Camera-type eye (tissue), 1 donor: Measurements from ENCODE around the gene OSCP1. TPM values are rescaled to one million over a fixed set of nuclear protein-coding genes. Genes with fewer than 3 reads are reported as not detected.

Experiments used
- total RNA-seq: library from RNA; depleted of rRNA; stranded (reverse); fragments of >200 nt; gene quantifications from one replicate; pipeline ENCODE4 v1.2.3, GENCODE V29; 2014

OSCP1 gene
- total RNA-seq = 20.6 TPM

DNA sequence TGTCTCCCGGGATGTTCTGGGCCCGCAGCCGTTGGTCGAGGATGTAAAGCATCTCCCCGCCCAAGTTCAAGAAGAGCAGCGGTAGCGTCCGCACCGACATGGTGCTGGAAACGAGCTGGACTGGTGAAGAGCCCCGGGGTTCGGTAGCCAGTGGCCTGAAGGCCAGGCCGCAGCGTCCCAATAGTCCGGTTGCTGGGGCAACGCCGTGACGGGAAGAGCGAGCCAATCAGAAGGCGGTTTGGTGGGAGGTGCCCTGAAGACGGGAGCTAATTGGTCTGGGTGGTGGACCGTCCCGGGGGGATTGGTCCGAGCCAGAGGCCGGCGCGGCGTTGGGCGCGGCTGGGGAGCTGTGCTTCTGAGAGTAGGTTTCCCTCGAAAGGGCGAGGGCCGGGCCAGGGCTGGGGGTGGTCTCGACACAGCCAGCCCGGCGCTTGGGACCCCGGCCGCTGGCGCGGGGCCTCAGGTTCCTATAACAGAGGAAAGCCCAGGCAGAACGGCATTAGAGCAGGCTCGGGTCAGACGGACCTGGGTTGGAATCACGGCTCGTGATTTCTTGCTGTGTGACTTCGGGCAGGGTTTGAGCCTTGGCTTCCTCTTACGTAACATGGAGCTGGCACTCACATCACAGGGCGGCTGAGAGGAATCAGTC, at the start of gene OSCP1:
Gene OSCP1 (minus strand): TSS at position 182 of the 649 bp plus-strand sequence. CDS start 82 bp downstream, at position 100.

DNA sequence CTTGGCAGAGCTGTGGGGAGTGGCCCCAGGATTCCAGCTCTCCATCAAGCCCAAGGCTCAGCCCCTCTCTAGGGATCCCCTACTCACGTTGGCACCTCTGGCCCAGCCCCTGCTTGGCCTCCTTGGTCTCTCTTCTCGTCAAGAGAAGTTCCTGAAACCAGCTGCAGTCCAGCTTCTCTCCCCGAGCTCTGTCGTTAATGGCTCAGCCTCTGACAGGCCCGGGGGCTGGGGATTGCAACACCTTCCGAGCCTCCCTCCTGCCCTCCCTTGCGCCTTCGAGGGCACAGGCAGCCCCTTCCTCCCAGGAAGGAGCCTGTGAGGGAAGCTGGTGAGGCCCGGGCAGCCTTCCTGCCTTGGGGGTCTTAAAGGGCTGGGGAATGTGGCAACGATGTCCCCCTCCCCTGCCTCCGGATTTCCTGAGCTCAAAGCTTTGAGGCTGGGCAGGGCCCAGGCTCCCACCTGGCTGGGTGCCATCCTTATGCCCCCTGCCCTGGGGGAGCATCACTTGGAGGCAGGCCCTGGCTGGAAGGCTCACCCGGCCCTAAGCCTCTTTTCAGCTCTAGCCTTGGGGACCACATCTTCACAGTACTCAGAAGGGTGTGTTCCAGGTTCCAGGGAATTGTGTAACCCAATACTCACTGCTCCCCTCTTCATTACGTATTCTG, 32.6 kb upstream of the OSCP1 start, which contains the start of gene CSF3R:
Gene CSF3R (minus strand): TSS at position 190 of the 665 bp plus-strand sequence. CDS start 3,417 bp downstream, outside the sequence.

GRCh38 chr1:36463803-36464604, 13.8 kb upstream of the OSCP1 start, which contains the start of gene MRPS15:
Gene MRPS15 (minus strand): TSS chr1:36464384. CDS start chr1:36464275, 109 bp downstream.

DNA sequence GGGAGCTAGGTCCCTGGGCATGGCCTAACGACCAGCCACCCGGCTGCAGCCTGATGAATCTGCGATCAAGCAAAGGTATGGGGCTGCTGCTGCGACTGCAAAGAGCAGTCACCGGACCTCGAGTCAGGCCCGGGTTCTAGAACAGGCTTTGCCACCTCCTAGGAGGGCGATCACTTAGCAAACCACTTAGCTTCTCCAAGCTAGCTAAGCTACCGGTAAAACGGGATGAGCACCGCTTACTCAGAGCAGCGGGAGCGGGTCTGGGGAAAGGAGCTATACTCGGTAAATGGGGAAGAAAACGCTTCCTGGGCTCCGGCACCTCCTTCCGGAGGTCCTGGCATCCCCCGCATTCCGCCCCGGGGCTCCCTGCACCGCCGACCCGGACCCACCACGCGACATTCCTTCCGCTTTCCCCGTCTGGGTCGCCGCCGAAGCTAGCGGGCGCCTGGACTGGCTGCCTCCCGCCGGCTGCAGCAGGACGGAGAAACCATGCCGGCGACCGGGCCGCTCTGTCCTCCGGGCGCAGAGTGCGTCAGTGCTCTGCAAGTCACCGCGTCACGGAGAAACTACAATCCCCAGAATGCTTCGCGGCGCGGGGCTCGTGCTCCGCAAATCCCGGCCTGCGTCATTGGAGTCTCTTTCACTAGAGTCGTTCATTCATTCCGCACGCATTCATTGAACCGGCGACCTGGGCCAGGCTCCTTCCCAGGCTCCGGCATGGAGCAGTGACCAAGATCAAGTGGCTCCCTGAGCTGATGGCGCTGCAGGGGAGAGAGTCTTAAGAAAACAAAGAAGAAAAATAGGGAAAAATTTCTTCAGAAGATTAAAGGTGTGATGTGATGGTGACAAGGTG, 52.6 kb downstream of the OSCP1 start, which contains the start of gene LSM10:
Gene LSM10 (minus strand): TSS at position 531 of the 853 bp plus-strand sequence. CDS start 3,779 bp downstream, outside the sequence.

GRCh38 chr1:36385410-36386264, 64.6 kb downstream of the OSCP1 start, which contains the start of gene STK40:
Gene STK40 (minus strand): TSS chr1:36385924. CDS start chr1:36361332, 24,592 bp downstream.

Other genes starting within 250 kb of the OSCP1 start
- gene THRAP3, start 226.0 kb downstream of the OSCP1 start, total RNA-seq = 103 TPM
- 10.8 TPM for gene SH3D21, start 144.1 kb downstream of the OSCP1 start, total RNA-seq
- gene EVA1B, start 126.8 kb downstream of the OSCP1 start, total RNA-seq = 18.7 TPM
- gene STK40, start 64.5 kb downstream of the OSCP1 start, total RNA-seq = 14.7 TPM
- 8.7 TPM for gene LSM10, start 52.5 kb downstream of the OSCP1 start, total RNA-seq
- gene MRPS15, start 13.9 kb upstream of the OSCP1 start, total RNA-seq = 26.9 TPM
- gene CSF3R, start 32.5 kb upstream of the OSCP1 start, total RNA-seq = 8.8 TPM